Stimulated activated CD4-positive, alpha-beta T cell treated with anti-CD3 and anti-CD28 coated beads, Interleukin-4, amount 100 ng/mL, for 24 hours (primary cell): ENCODE measurements around the gene SPARCL1.
"Not testable (repeated sequence)": the region's sequence is repeated elsewhere in the genome, so short reads cannot be mapped to it uniquely, and the experiment has no call there.

Experiments used
- DNase-seq: peaks from one replicate; pipeline ENCODE4 v3.0.0-alpha.2; 2020

SPARCL1 gene

GRCh38 chr4:87499403-87500091 is 29.6 kb downstream of the SPARCL1 start:
- no peak for DNase-seq

GRCh38 chr4:87498446-87498900 is 30.7 kb downstream of the SPARCL1 start:
- no peak for DNase-seq

GRCh38 chr4:87497578-87497977 is 31.6 kb downstream of the SPARCL1 start:
- no peak for DNase-seq

DNA sequence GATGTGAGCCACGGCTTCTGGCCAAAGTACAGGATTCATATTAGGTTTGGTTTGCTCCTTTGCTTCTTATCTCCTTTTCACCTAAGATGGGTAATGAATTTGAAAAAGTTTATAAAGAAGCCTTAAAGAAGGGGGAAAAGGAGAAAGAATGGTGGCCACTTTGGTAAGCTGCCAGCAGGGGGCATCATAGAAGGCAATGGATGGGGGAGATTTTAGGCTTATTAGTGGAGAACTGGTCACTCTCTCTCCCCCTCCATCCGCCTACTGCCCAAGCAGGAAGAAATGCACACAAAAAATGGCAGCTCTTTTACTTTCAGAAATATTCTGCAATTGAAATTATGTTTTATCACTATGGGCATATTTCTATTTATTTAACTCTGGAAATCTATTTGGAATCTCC is 32.0 kb downstream of the SPARCL1 start:
- DNase-seq, result no peak

DNA sequence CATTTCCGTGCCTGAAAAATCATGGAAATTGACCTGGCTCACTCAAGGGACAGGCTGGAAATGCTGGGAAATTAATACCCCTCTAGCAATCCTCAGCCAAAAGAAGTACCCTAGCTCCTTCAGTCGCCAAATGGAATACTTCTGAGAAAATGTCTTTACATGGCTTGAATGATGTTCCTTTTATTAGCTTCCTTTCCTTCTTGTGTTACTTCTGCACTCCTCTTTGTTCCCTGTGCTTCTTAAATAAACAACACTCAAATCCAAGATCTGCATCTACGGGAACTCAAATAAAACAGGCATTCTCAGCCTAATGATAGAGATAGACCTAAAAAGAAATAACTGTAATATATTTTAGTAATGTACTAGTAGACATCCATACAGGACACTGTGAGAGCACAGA is 36.1 kb downstream of the SPARCL1 start:
- no peak for DNase-seq

GRCh38 chr4:87491851-87492250 is 37.3 kb downstream of the SPARCL1 start:
- DNase-seq, result not testable (repeated sequence)

- DNase-seq, result no peak
These were observed 37.7 kb downstream of the SPARCL1 start for GRCh38 chr4:87491436-87491835.

DNA sequence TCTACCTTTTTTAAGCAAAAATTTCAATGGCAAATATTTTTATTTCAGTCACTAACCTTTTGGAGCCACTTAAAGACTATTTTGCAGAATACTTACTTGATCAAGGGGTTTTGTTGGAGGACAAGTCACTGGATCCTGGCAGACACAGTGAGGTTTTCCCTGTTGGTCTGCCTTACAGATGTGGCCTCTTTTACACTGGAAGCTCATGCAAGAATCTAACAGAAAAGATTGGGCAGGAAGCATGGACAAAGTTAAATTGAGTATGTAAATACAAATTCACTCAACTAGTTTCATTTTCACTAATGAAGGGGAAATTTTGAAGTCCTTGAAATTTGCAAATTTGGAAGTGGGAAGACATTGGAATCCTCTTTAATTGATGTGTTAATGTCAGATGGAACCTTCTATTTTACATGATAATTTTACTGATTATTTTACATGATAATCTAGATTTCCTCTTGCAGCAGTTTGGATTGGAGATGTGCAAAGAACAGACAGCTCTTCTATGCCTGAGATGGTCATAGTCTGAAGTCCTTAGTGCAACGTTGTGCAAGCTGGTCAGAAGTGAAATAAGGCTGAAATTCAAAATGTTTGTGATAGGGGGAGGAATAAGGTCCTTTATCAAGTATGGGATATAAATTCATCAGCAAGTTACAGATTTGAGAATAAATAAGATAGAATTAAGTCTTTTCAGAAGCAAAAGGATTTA is 38.4 kb downstream of the SPARCL1 start:
- no peak for DNase-seq

DNA sequence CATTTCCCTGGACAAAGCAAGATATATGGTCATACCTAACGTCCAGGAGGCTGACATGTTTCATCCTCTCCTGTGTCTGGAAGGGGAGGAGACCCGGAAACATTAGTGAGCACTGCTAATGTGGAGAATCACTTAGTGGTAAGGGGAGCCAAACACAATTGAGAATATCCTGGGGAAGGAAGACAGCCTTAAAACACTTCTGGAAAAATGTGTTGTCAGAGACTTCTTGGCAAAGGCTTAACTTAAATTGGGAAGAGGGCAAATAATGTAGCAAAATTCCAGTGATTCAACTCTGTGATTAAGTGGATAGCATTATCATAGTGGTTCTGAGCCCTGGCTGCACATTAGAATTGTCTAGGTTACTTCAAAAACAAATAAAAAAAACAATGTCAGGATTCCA is 39.5 kb downstream of the SPARCL1 start:
- no peak for DNase-seq

GRCh38 chr4:87488666-87489065 is 40.5 kb downstream of the SPARCL1 start:
- not testable (repeated sequence) for DNase-seq

GRCh38 chr4:87483247-87483646 is 45.9 kb downstream of the SPARCL1 start:
- not testable (repeated sequence) for DNase-seq

DNA sequence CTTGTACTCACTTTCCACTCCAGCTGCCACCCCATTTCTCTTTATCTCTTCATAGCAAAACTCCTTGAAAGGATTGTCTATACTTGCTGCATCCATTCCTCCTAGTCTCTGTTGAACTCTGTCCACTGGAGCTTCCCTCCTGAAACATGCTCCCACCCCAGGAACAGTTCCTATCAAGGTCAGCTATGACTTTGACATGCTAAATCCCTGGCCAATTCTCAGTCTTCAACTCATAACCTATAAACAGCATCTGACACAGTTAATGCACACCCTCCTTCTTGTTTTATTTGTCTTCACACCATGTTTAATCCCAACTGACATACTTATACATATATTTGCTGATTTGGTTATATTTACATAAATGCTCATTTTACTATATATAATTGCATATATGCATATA is 47.8 kb downstream of the SPARCL1 start:
- DNase-seq, result no peak

GRCh38 chr4:87478732-87479250 is 50.4 kb downstream of the SPARCL1 start:
- DNase-seq, result no peak

GRCh38 chr4:87476934-87477333 is 52.2 kb downstream of the SPARCL1 start:
- DNase-seq, result no peak

- no peak for DNase-seq
These were observed 59.8 kb downstream of the SPARCL1 start for GRCh38 chr4:87469390-87469789.

GRCh38 chr4:87465739-87466366 is 63.3 kb downstream of the SPARCL1 start:
- no peak for DNase-seq

DNA sequence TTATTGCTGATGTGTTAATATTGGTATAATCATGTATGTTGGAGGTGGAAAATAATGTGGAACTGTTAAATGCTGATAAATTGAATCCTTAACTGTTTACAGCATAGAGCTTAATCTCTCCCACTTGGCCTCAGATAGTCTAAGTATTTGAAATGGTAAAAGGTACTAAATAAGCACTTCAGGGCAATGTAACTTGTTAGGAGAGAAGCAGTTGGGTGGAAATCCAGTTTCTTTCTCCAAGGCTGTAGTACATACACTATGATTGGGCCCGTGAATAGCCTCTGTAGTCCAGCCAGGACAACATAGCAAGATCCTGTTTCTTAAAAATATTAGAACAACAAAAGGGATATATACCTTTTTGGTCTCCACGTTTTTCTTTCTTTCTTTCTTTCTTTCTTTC is 67.1 kb downstream of the SPARCL1 start:
- no peak for DNase-seq

GRCh38 chr4:87461281-87461700 is 67.9 kb downstream of the SPARCL1 start:
- DNase-seq, result no peak

DNA sequence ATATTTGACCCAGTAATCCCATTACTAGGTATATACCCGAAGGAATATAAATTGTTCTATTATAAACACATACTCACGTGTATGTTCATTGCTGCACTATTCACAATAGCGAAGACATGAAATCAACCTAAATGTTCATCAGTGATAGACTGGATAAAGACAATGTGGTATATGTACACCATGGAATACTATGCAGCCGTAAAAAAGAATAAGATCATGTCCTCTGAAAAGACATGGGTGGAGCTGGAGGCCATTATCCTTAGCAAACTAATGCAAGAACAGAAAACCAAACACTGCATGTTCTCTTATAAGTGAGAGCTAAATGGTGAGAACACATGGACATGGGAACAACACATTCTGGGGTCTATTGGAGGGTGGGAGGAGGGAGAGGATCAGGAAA is 70.3 kb downstream of the SPARCL1 start:
- DNase-seq, result no peak

GRCh38 chr4:87451537-87451936 is 77.6 kb downstream of the SPARCL1 start:
- no peak for DNase-seq

- not testable (repeated sequence) for DNase-seq
These were observed 82.8 kb downstream of the SPARCL1 start for GRCh38 chr4:87446375-87446774.

- DNase-seq, result no peak
These were observed 83.2 kb downstream of the SPARCL1 start for GRCh38 chr4:87445964-87446363.

DNA sequence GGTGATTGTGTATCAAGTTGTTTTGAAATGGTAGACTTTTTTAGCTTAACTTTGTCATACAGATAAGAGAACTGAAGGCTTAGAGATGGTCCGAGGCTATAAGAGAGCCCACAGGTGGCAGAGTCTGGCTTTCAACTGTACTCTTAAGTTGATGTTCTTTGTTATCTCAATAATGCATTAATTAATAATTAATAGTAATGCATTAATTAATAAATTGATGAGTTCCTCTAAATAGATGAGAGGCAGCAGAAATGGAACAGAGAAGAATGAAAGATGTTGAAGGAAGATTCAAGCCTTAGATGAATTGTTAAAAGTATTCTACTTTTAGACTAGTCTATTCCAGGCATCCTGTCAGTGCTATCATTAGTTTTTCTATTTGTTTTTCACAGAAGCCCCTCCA is 84.4 kb downstream of the SPARCL1 start:
- DNase-seq, result no peak

- DNase-seq, result no peak
These were observed 86.3 kb downstream of the SPARCL1 start for GRCh38 chr4:87442889-87443288.
